G401 (cell line): ENCODE measurements around the gene LPAR6. TPM values are rescaled to one million over a fixed set of nuclear protein-coding genes. Genes with fewer than 3 reads are reported as not detected.
"Not testable (repeated sequence)": the region's sequence is repeated elsewhere in the genome, so short reads cannot be mapped to it uniquely, and the experiment has no call there.

Experiments used
- DNase-seq: peaks from one replicate; pipeline ENCODE4 v3.0.0-alpha.2; 2015; ENCODE audit warnings: low spot score
- in situ Hi-C: cut with HindIII; loops from 2 replicates; pipeline ENCODE4 v1.10.0; 2016; ENCODE audit warnings: low sequenced_read_pairs, mixed read lengths
- total RNA-seq: library from RNA; depleted of rRNA; stranded (reverse); fragments of >200 nt; shearing (Covaris generic); gene quantifications from 2 replicates; pipeline ENCODE4 v1.2.3, GENCODE V29; 2014

Gene LPAR6
- total RNA-seq, 1 experiment from 2014 or later = not detected

DNA sequence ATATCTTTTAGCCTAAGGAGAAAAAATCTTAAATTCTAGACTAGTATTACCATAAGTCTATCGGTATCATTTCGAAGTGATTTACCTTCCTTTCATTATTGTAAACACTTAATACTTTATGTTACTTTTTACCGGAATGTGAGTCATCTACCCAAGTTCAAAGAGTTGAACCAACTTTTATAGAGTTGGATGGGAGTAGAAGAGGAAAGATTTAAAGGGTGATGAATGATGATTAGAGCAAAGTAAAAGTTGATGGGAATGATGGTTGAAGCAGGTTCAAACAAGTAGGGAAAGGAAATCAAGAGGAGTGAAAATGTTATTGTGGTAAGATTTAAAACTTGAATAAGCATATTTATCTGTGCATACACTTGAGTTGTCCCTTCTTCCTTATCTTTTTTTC, 11.3 kb upstream of the LPAR6 start:
- no peak for DNase-seq
- in situ Hi-C loops = no loop called here

DNA sequence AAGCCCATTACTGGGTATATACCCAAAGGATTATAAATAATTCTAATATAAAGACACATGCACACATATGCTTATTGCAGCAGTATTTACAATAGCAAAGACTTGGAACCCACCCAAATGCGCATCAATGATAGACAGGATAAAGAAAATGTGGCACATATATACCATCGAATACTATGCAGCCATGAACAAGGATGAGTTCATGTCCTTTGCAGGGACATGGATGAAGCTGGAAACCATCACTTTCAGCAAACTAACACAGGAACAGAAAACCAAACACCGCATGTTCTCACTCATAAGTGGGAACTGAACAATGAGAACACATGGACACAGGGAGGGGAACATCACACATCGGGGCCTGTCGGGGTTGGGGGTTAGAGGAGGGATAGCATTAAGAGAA, 9.1 kb upstream of the LPAR6 start:
- in situ Hi-C loops, DNase-seq: not testable (repeated sequence)

DNA sequence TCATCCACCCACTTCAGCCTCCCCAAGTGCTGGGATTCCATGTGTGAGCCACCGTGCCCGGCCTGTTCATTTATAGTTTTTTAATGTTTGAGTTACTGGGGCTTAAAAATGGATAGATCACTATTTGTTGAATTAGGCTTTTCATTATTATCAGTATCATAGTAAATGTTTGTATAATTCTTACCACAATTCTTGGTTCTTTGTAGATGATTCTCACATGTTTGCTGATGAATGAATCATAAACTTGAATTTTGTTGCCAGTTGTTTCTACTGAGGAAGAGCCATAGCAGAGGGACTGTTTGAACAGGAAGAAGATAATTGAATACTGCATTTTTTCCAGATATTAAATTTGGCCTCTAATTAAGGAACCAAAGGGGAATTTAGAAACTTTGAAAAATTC, 2.6 kb upstream of the LPAR6 start:
- in situ Hi-C loops = no loop called here

DNA sequence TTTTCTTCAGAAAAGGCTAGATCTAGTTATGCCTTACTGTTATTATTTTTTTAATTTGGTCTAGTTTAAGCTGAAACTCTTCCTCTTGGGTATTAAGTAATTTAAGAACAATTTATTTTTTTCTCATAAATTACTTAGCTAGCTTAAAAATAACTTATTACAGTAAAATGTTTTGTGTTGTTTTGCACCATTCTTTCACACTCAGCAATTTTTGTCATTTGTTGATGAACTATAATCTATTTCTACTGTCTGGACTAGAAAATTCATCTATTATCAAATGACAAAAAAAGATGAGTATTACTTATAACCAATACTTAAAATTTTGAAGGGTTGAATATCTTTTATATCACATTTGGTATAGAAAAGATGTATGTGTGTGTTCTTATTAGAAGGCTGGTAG, 1.6 kb upstream of the LPAR6 start:
- in situ Hi-C loops = no loop called here

More for the DNA sequence above, 2.6 kb upstream of the LPAR6 start:
- DNase-seq = no peak

DNA sequence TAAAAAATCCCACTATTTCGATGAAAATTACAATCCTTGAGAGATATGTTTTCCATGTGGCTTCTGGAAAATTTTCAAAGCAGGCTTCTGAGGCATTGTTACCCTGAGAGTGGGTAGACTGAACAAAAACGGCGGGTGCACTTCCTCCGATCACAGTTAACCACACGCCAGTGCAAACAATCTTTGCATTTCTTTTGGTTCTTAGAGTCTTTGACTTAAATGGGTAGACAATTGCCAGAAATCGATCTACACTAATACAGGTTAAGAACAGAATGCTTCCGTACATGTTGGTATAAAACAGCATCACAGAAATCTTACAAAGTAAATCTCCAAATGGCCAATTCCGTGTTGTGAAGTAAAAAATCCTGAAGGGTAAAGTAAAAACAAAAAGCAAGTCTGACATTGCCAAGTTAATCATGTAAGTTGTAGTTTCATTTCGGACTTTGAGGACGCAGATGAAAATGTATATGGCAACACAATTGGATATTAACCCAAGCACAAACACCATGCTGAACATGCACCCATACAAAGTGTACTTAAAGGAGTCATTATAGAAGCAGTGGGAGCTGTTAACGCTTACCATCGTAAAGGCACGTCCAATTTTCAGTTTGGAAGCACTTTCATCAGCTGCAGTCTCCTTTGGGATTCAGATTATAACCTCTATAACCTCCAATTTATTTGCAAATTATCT, 927 bp downstream of the LPAR6 start:
- no peak for DNase-seq
- in situ Hi-C loops = no loop called here

More for the DNA sequence above, 1.6 kb upstream of the LPAR6 start:
- DNase-seq = no peak

DNA sequence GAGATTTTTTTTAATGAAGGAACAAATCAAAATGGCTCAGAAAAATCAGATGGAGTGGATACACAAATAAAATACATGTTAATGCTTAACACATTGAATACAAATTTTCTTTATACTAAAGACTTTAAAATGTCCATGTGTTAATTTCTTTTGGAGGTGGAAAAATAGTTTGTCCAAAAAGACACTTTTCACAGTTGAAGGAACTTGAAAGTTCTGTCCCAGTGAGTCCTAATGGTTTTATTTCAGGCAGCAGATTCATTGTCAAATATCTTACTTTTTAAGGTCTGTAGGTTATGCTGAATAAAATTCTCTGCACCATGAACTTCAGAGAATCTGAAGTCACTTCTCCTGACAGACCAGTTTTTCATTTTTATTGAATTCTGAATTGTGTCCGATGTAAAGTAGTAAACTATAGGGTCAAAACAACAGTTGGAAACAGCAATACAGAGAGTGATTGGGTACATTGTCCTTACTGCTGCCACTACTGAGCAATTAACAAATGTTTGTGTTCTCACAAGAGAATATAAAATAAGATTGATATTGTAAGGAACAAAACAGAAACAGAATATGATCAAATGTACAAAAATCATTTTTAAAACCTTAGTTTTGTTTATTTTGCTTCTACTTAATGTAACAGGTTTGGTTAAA, 1.6 kb downstream of the LPAR6 start:
- no peak for DNase-seq
- in situ Hi-C loops = no loop called here

DNA sequence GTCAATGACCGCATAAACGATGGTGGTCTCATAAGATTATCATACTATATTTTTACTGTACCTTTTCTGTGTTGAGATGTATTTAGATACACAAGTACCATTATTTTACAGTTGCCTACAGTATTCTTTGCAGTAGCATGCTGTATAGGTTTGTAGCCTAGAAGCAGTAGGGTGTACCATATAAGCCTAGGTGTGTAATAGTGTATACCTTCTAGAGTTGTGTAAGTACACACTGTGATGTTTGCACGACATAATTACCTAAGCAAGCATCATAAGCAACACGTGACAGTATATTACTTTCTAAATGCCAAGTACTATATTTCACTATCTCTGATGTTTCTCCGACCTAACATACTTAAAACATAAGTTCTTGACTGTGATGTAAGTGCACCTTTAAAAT, 2.7 kb downstream of the LPAR6 start:
- in situ Hi-C loops = no loop called here
- no peak for DNase-seq

DNA sequence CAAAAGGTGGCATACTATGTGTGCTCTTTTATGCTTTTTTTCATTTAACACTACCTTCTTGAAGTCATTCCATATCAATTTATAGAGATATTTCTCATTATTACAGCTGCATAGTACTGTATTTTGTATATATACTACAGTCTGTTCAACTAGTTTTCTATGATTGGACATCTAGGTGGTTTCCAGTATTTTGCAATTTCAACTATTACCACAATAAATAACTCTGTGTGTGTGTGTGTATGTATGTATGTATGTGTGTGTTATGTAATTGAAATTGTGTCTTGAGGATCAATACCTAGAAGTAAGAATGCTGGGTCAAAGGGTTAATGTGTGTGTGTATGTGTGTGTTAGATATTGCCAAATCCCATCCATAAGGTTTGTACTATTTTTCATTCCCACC, 7.0 kb downstream of the LPAR6 start:
- in situ Hi-C loops = no loop called here
- no peak for DNase-seq

DNA sequence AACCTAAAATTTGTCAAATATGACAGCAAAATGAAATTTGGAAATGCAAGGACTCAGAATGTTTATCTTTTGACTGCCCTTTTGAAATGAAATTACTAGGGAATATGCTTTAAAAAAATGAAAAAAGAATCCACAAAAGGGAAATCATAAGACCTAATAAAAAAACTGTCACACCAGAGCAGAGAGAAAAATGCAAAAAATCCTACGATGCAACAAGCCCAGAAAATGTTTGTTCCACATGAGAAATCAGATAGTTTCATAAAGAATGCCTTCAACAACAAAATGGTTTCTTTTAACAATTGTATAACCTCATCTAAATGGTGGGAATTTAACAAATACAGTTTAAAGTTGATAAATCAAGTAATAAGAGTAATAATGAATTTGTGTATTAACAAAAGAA, 8.0 kb downstream of the LPAR6 start:
- no peak for DNase-seq
- in situ Hi-C loops = no loop called here

DNA sequence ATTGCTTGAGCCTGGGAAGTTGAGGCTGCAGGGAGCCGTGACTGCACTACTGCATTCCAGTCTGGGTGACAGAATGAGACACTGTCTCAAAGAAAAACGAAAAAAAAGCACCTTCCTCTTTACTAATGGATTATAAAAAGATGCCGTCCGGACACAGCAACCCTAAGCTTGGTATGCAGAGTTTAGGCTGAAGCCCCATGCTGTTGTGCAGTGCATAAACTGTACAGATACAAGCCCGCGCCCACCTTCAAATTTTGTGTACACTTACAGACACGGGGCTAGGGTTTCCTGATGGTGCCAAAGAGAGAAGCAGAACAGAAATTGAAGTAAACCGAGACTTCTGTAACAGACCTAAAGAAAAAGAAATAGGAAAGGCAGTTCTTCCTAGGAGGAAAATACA, 9.0 kb downstream of the LPAR6 start:
- no peak for DNase-seq
- in situ Hi-C loops = no loop called here

DNA sequence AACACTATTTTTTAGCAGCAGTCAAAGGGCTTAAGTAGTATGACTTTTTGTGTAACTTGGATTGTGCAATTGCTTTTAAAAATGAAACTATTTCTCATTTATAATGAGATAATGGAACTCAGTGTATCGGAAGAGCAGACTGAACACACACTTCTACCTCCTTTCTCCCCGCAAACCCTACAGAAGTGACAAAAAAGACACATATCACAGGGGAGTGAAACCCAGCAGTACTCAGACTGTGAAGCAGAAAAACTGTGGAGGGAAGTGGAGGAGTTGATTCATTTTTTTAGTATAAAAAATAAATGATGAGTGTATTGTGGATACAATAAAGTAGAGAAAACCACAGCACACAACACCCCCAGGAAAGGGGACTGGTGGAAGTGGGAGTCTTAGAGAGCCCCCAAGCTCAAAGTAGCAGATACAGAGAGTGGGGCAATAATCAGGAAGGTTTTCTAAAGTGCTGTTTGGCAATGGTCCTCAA, 9.7 kb downstream of the LPAR6 start:
- no peak for DNase-seq
- in situ Hi-C loops = no loop called here

DNA sequence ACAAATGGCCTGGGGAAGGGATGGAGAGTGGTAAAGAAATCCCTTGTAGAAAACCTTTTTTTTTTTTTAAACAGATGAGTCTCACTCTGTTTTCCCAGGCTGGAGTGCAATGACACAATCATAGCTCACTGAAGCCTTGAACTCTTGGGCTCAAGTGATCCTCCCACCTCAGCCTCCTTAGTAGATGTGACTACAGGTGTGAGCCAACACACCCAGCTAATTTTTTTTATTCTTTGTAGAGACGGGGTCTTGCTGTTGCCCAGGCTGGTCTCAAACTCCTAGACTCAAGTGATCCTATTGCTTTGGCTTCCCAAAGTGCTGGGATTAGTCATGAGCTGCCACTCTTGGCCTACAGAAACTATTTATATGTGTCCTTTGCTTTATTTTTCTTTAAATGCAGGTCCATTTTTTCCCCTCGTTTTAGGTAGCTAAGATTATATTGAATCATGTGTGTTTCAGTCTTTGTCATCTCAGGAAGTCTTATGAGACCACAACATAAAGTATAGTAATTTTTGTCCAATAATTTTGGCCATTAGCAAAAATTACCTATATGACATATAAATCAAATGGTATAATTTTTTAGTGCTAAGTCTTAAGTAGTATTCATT, 10.5 kb downstream of the LPAR6 start:
- in situ Hi-C loops = no loop called here
- DNase-seq = no peak

DNA sequence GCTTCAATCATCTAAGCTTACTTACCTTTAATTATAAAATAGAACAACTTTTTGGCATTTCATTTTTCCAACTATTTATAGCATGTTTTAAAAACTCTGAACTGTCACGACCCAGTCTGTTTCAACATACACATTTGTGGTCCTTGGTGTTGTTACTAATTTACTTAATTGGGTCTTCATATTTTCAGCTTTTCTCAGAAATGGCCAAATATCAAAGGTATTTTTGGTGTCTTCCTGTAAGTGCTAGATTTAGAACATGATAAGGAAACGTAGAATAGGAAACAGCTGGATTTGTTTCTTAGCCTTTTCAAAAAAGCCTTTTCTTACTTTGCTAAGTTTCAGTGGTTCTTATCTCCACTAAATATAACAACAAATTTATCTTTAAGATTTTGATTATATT, 11.4 kb downstream of the LPAR6 start:
- no peak for DNase-seq
- in situ Hi-C loops = no loop called here

DNA sequence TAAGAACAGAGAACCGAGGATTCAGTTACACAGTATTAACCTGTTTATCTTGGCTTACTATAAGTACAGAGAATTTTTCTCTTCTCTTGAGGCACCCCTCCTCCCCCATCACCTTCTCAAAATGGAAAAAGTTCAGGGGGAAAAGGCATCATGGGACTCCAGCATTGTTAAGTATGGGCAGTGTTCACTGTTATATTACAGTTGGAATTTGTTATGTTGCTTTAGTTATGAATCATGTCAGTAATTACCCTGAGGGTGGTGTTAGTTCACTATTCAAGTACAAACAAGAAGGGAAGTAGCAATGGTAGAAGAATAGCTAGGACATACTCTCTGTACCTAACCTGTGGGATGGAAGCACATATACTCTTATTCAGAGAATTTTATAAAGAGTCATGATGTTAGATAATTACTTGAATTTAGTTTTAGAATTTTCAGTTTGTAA, 12.0 kb downstream of the LPAR6 start:
- in situ Hi-C loops = no loop called here
- DNase-seq = no peak

DNA sequence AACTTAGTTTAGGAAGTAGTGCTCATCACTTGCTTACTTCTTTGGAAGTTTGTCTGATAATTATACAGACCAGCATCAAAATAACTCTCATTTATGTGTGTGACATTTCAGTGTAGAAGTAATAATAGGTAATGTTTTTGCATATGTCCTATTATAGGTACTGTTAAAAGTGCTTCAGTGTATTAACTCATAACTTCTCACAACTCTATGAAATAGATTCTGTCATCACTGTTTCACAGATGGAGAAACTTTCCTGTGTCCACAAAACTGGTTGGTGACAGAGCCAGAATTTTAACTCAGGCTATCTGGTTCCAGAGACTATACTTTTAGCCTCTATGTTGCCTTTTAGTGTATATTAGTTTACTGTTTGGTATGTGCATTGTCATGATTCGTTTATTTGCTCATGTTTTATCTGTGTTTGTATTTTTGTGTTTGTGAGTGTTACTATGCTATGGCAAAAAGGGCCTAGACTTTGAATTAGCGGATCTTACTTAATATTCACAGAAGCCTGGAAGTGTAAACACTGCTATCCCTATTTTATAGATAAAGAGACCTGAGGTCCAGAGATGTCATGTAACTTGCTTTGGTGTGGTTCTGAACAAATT, 12.7 kb downstream of the LPAR6 start:
- no peak for DNase-seq
- in situ Hi-C loops = no loop called here

DNA sequence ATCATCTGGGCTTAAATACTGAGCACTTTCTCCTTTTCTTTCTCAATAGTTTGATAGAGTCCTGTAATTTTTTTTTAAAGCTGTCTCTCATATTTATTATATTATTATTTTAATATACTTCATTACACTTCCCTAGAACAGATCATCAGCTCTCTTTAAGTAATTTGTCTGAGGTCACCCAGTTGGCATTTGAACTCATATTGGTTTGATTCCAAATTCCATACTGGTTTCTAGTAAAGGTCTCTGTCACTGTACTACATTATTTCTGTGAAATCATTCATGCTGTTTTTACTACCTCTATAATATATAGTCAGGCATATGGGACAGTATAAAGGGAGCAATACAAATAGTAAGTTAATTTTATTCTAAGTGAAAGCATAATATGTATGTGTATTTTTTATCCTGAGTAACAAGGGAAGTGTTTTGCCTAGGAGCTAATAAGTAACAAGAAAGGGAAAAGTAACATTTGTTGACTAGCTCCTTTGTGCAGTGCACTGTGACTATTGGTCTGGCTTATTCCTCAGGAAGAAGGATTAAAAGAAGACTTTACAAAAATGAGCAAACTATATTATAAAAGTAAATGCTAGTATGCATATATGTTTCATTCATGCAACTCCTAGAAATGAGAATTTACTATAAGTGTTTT, 14.3 kb downstream of the LPAR6 start:
- DNase-seq = no peak
- in situ Hi-C loops = no loop called here

DNA sequence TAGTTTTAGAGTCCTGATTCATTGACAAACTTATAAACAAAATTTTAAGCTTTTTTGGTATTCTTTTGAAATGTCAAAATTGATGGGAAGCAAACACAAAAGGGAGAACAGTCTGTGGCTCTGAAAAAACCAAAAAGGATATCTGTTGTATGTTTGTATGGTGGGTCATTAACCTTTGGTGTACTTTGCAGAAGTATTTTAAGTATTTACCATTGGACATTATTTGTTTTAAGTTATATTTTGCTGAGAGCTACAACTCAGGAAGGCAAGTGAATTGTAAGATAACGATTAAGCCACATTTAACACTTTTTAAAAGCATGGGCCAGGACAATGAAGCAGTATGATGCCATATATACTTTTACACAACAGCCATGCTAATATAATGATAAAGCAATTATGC, 15.2 kb downstream of the LPAR6 start:
- no peak for DNase-seq
- in situ Hi-C loops = no loop called here

DNA sequence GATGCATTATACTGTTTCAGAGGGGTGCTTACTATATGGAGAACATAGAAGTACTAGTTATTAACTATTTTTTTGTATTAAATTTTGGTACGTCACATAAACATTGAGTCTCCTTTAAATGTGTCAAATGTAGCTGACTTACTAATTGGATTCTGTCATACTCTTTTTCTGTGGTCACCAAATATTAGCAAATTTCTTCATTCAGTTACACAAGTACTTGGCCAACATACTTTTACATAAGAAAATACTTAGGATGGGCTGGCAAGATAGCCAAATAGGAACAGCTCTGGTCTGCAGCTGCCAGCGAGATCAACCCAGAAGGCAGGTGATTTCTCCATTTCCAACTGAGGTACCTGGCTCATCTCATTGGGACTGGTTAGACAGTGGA, 19.2 kb downstream of the LPAR6 start:
- DNase-seq = no peak
- in situ Hi-C loops = no loop called here

DNA sequence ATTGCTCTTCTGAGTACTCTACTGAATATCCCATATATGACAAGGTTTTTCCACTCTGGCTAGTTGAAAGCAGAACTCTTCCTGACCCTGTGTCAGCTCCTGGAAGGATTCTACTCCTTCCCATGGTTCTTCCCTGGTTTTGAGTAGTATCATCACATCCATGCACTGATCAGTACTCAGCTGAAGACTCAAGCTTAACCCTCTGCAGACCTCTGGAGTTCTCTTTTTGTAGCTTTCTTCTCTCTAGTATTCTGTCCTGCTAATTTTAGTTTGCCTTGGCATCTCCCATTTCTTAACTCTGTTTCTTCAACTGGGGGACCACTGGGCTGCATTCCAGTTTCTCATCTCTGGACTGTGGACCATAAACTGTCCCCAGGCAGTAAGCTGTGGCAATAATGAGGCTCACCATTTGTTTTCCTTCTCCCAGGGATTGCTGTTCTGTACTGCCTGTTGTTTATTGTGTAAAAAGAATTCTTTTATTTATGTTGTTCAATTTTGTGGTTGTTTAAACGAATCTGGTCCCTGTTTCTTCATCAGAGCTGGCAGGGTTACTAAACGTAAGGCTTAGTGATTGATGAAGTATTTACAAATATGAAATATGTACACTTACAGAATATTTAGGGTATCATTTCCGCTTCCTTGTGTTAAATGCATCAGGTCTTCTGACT, 19.7 kb downstream of the LPAR6 start:
- DNase-seq = no peak

More for the DNA sequence above, 19.7 kb downstream of the LPAR6 start:
- in situ Hi-C loops = no loop called here
